NK-92 (cell line): Measurements from ENCODE around the gene AKAP8L.

Experiments
- DNase-seq: peaks from one replicate; lab custom pipeline; 2025; ENCODE audit not compliant: unreplicated experiment; lab: John Stamatoyannopoulos, UW

AKAP8L gene

DNA sequence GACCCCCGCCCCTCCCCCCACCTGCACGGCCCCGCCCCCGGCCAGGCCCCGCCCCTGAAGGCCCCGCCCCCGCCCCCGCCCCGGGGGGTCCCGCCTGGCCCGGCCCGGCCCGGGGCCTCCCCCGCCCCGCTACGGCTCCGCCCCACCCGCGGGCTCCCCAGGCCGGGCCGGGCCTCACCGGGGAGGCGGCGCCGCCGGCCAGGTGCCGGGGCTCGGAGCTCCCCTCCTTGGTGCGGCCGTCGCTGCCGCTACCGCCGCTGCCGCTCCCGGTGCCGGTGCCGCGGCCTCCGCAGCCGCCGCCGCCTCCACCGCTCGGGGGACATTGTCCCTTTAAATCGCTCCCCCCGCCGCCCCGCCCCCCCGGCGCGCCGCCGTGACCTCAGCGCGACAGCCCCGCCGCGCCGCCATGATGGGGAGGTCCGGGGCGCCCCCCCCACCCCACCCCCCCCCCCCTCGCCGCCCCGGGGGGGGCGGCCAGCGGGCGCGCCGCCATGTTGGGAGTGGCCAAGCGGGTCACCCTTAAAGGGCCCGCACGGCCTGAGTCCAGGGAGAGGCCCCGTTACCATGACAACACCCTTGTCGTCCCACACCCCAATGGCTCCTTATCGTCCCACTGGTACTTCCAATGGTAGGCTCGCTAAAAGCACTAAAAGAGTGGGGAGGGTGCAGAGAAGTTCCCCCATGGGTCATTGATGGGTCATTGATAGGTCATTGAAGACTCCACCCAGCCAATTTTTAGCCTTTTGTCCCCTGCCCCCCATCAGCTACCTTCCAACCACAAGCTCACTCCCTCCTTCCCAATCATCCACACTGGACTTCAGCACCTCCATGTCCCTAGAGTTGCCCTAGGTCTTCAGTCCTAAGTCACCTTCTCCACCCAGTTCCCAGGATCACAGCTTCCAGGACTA, 31.1 kb upstream of the AKAP8L start, which contains the start of gene WIZ:
Gene WIZ, minus strand, starts transcription at position 337 of the 908 bp plus-strand sequence. CDS start 1,649 bp downstream, outside the sequence.
- DNase-seq, result no peak

DNA sequence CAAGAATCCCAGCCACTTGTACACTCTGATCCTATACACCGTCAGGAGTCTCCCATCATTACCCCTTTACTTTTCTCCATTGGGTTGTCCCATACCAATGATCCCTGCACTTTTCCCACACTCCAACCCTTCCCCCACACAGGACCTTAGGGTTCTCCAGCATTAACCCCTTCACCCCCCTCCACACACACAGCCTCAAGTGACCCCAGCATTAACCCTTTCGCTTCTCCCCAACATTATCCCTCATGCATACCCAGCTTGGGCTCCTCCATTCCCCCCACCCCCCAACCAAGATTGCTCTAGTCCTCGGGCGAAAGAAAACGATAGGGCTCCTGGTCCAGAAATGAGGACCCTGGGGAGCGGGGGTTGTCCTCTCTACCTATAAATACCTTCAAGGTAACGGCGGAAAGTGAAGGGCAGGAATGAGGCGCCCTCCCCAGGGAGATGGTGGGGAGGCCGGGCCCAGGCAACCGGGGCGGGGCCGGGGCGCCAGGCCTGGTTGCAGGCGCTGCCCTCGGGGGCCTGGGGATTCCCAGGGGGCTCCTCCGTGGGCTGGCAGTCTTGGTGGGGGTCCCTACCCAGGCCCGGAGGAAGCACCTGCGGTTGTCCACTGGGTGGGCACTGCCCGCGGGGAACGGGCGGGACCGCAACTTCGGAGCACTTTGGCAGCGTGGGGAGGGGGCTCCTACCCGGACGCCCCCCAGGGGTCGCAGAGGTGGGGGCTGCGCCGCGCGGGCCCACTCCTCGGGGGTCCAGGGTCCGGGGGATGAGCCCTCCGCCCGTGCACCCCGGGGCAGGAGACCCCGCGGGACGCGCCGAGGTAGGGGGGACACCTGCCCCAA, 30.2 kb upstream of the AKAP8L start:
- DNase-seq, result no peak

DNA sequence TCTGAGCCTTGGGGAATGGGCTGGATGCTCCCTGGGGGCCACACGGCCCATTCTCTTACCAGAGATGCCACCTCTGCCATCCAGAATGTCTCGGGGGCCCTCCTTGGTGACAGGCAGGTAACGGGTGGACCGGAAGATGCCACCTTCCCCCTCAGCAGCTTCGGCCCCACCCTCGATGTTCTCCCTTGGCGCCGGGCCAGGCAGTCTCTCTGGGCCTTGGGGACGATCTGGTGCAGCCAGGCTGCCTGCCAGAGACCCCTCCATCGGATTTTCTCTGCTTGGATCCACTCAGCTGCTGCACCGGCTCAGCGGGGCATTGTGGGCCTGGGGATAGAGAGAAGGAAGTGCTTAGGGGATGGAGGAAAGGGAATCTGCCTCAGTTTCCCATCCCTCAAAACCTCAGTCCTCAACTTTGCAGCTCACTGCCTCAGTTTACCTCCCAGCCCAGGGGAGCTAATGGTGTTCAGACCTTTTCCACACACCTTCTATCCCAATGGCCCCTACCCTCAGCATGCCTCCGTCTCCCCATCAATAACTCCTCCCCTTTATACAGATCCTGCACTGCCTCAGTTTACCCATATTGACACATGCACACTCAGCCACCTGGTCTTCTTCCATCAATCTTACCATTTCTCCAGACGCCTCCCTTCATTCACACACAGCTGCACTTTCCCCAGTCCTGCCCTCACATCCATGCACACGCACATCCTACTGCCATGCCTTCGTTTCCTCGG, 29.4 kb upstream of the AKAP8L start:
- DNase-seq, result no peak

GRCh38 chr19:15447057-15447456, 28.3 kb upstream of the AKAP8L start:
- no peak for DNase-seq

DNA sequence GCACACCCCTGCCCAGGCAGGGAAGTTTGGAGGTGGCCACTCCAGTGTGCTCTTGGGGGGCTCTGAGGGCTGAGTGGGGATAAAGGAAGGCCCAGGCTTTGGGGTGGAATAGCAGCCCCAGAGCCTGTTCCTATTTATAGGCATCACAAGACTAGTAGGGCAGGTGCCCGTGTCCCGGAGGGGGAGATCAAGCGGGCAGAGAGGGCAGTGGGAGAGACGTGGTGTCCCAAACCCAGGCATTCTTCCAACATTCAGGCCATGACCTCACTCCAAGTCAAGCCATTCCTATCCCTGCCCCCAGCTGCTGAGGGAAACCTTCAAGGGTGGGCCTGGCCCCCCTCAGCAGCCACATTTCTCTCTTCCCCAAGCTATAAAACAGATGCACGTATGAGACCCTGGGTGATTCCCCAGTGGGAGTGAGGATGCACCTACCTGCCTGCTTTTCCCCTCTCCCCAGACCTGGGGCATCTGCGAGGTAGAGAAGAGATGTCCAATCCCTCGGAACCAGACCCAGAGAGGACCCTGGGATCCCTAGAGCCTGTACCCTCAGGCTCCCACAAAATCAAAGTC, 27.1 kb upstream of the AKAP8L start:
- no peak for DNase-seq

DNA sequence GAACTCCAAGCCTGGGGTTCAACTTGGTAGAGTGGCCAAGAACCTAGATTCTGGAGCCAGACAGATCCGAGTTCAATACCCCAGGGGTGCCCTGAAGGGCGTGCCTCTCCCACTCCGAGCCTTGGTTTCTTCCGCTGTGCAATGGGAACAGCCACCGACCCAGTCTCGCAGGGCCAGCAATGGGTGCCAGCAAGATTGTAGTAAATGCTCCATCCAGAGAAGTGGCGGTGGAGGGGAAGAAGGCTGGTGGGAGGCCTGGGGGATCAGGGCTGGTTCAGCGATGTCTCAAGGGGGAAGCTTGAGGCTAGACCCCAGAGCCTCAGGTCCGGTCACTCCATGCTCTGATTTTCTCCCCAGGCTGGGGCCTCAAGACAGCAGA, 26.4 kb upstream of the AKAP8L start:
- DNase-seq, result no peak

DNA sequence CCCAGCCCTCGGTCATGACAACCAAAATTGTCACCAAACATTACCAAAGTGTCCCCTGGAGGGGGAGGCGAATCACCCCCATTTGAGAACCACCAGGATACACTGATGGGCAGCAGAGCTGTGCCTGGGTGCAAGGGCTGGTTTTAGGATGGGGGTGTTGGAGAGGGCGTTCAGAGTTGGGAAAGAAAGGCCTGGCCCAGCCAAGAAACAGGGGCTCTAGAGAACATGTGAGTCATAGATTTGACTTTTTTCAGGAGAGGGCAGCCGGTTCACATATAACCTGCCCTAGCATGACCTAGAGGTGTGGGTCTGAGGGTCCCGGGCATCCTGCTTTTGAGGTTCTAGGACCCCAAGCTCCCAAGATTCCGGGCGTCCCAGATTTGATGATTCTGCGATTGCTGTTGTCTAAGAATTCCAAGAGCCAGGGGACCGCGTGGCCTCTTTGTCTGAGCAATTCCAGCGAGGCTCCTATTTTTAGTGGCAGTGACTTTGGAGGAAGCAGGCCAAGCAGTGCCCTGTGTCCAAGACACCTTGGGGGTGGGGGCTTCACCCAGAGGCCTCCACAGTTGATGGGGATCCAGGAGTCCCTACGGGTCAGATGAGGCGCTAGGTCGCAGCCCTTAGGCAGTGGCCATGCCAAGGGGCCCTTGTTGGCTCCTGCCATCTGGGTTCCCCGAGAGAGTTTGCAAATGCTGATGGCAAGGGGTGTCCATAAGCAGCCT, 25.9 kb upstream of the AKAP8L start:
- no peak for DNase-seq

DNA sequence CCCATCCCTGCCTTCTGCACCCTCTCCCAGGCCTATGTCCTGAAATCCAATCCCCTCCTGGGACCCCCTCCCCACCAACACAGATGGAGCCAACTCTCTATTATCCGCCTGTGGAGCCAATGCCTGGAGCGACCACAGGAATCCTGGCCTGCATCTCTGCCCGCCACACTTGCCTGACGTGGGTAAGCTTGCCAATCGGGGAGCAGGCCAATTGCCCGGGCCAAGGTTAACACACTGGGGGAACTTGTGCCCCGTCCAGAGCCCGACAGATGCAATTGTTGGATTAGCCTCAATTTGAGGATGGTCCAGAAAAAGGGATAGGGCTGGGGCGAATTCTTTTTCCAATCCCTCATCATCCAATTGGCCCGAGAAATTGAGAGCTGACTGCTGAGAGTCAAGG, 25.1 kb upstream of the AKAP8L start:
- no peak for DNase-seq

DNA sequence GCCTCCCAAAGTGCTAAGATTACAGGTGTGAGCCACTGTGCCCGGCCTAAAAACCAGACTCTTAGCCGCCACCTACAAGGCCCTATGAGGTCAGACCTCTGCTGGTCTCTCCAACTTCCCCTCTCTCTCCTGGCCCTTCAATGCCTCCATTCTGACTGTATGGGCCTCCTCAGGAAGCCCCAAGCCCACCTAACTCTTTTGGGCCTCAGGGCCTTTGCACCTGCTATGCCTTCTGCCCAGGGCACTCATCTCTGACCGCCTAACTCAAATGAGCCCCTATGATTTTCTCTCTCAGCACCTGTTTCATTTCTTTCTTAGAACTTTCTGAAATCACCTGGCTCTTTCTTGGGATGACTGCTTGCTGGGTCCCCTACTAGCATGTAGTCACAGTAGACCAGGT, 24.5 kb upstream of the AKAP8L start:
- no peak for DNase-seq

DNA sequence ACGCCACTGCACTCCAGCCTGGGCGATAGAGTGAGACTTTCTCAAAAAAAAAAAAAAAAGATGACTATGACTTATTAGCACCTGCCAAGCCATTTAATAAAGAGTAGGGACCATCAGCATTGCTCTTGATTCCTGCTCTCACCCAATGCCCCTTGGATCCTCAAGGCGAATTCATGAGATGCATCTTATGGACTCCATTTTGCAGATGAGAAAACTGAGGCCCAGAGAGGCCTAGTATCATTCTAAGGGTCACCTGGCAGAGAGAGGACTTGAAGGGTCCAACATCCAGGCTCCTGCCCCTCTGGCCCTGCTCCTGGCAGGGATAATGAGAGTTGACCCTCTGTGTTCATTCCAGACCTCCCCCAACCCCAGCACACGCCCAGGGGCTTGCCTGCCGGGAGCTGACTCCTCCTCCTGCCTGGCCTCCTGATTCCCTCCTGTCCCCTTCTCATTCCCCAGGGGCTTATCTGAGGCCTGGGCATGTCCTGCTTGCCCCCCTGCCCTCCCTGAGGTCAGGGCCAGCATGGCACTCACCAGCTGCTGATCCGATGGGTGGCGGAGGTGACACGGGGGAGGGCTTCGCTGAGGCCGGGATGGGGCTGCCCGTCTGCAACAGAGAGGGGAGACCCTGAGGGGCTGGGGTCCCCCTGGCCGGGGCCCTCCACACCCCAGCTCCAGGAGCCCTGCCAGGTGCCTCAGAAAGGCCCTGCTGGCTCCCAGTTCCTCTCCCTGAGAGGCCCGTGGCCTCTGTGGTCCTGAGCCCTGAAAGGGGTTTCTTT, 23.5 kb upstream of the AKAP8L start:
- no peak for DNase-seq

DNA sequence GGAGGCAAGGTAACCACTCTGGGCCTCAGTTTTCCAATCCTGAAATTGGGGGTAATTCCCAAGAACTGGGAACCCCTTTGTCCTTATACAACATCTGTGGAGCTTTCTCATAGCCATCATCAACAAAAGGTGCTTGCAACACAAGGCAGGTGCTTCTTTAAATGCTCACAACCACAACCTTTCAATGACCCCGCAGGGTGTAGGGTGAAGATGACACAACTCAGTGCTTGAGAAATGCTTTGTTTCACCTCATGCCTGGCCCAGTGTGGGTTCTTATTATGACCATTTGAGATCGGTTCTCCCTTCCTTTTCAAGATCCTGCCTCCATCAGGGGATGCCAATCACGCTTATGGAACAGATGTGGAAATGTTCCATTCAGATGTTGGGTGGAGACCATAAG, 22.5 kb upstream of the AKAP8L start:
- no peak for DNase-seq

GRCh38 chr19:15439821-15440641, 21.2 kb upstream of the AKAP8L start:
- no peak for DNase-seq

DNA sequence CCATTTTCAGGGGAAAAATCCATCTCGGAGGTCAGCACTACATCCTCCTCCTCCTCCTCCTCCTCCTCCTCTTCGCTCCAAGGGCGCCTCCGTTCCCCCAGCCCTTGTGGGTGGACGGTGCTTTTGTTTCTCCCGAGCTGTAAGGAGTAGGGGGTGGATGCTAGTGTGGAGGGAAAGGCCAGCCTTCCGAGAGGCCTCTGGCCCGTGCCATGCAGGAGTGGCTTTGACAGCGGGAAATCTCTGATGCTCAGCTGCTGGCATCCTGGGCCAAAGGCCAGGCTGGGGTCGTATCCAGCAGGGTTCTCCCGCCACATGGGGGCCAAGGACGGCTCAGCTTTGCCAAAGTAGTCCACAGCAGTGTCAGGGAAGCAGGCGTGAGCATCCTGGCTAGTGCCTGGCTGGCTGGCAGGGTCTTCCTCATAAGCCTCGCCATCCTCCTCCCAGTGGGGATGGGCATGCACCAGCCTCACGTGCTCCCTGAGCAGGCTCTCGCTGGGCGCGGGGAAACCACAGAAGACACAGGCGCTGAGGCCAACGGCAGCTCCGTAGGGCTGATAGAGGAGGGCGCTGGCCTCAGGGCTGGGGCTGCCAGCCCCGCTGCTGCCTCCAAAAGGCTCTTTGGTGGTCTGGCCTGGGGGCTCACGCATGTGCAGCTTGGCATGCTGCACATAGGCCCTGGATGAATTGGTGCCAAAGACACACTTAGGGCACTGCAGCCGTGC, 20.5 kb upstream of the AKAP8L start:
- DNase-seq, result no peak

- no peak for DNase-seq
These were observed 19.8 kb upstream of the AKAP8L start for GRCh38 chr19:15438577-15438976.

- no peak for DNase-seq
These were observed 19.3 kb upstream of the AKAP8L start for GRCh38 chr19:15438124-15438496.

DNA sequence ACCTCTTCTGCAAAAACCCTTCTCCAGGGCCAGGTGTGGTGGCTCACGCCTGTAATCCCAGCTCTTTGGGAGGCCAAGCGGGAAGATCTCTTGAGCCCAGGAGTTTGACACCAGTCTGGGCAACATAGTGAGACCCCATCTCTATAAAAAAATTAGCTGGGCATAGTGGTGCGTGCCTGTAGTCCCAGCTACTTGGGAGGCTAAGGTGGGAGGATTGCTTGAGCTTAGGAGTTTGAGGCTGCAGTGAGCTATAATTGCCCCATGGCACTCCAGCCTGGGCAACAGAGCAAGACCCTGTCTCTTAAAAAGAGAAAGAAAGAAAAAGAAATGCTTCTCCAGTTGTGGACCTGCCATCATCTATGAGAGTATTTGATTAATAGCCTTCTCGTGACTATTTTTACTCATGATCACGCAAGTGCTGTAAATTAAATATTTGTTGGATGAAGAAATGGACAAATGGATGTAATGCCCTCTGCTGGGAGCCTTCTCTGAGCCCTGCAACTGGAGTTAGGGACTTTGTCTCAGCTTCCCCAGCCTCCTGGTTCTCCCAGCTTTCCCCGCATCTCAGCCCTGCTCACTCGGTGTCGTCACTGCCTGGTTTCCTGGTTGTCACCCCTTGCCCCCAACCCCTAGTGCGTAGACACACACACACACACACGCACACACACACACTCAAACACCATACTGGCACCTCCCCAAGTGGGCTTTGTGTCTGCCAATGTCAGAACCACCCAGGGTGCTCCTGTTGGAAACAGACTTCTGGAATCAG, 18.8 kb upstream of the AKAP8L start:
- no peak for DNase-seq

DNA sequence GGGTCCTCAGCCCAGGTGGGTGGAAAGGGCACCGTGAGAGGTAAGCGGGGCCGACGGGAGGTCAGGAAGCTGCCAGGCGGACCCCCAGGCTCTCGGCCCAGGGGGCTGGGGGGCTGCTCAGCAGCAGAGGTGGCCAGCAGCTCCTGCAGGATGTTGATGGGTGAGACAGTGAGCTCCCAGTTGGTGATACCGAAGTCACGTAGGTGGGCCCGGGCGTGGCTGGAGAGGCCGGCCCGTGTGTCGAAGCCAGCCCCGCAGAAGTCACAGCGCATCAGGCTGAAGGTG, 18.0 kb upstream of the AKAP8L start:
- no peak for DNase-seq
